ENCODE results near the gene NFKBIB. TPM values are rescaled to one million over a fixed set of nuclear protein-coding genes. Genes with fewer than 3 reads are reported as not detected.
"Not testable (repeated sequence)": the region's sequence is repeated elsewhere in the genome, so short reads cannot be mapped to it uniquely, and the experiment has no call there.

Gene NFKBIB
- polyA plus RNA-seq, 3 donors = 6.7 to 29.4 (median 9.0) TPM

- H3K4me1 ChIP-seq (ENCODE audit: control insufficient read depth in 1 of 2, insufficient read depth in 2 of 2, low read length in 2 of 2) = peaks cover 17 to 23% of the 10 kb centered on the region in 2 donors
- no peak overlapping the region for H3K4me2 ChIP-seq (replicated peaks; ENCODE audit: extremely low read depth, low read length, poor library complexity, severe bottlenecking)
Measured at GRCh38 chr19:38856813-38857212, 43.0 kb upstream of the NFKBIB start.

GRCh38 chr19:38859631-38860204 is 40.1 kb upstream of the NFKBIB start:
- 100% methylated on average over 4 of the region's 21 CpGs for WGBS (ENCODE audit: insufficient coverage)
- H3K27ac Mint-ChIP-seq = peak overlapping the region in 1 of 7 donors; percentile 66
- H3K36me3 ChIP-seq (replicated peaks in 1 of 2; ENCODE audit: control insufficient read depth in 1 of 2, insufficient read depth in 2 of 2, low read length in 2 of 2); H3K27me3 Mint-ChIP-seq (ENCODE audit: low read depth in 3 of 3); H3K36me3 Mint-ChIP-seq; H3K9me3 ChIP-seq (replicated peaks in 1 of 2; ENCODE audit: control insufficient read depth in 1 of 2, insufficient read depth in 1 of 2, low read length in 2 of 2); H3K9ac ChIP-seq (ENCODE audit: insufficient read depth, low read length, poor library complexity, severe bottlenecking); H4K20me1 ChIP-seq (ENCODE audit: insufficient read depth, low read length); H3K9me3 Mint-ChIP-seq; H2AFZ ChIP-seq (ENCODE audit: insufficient read depth, low read depth, low read length, poor library complexity, severe bottlenecking); DNase-seq; H3K4me2 ChIP-seq (replicated peaks; ENCODE audit: extremely low read depth, low read length, poor library complexity, severe bottlenecking); H3K27me3 ChIP-seq (ENCODE audit: control insufficient read depth in 2 of 2, insufficient read depth in 2 of 2, low read length in 2 of 2); H3K4me3 Mint-ChIP-seq; H3K27ac ChIP-seq (ENCODE audit: low read depth in 1 of 2, low read length in 2 of 2); intact Hi-C loops (cut with micrococcal nuclease); H3K79me2 ChIP-seq (ENCODE audit: insufficient read depth, low read length); H3K4me3 ChIP-seq (replicated peaks in 1 of 3; ENCODE audit: low read depth in 2 of 3, low read length in 3 of 3): not testable (repeated sequence)
- peaks cover 22 to 28% of the 10 kb centered on the region in 2 donors for H3K4me1 ChIP-seq (ENCODE audit: control insufficient read depth in 1 of 2, insufficient read depth in 2 of 2, low read length in 2 of 2)
- H3K4me1 Mint-ChIP-seq = peaks cover 29% of the 10 kb centered on the region

More at GRCh38 chr19:38856813-38857212, 43.0 kb upstream of the NFKBIB start:
- intact Hi-C loops (cut with micrococcal nuclease) = no loop called here
- H3K36me3 Mint-ChIP-seq = no peaks in the 10 kb centered on the region
- no peaks in the 10 kb centered on the region for H3K9me3 ChIP-seq (replicated peaks in 1 of 2; ENCODE audit: control insufficient read depth in 1 of 2, insufficient read depth in 1 of 2, low read length in 2 of 2)
- no CpG with 5 or more reads among the region's 3 CpGs for WGBS (ENCODE audit: insufficient coverage)
- H3K4me3 Mint-ChIP-seq = peak overlapping the region in 1 of 2 donors; percentile 76
- DNase-seq = no peak
- no peaks in the 10 kb centered on the region for H3K79me2 ChIP-seq (ENCODE audit: insufficient read depth, low read length)
- no peak overlapping the region for H3K27ac ChIP-seq (ENCODE audit: low read depth in 1 of 2, low read length in 2 of 2)
- H3K27me3 Mint-ChIP-seq (ENCODE audit: low read depth in 3 of 3) = peaks cover 0 to 10% (median 4%) of the 10 kb centered on the region in 3 donors
- H3K36me3 ChIP-seq (replicated peaks in 1 of 2; ENCODE audit: control insufficient read depth in 1 of 2, insufficient read depth in 2 of 2, low read length in 2 of 2) = no peaks in the 10 kb centered on the region
- TF ChIP-seq, protein P1, sequence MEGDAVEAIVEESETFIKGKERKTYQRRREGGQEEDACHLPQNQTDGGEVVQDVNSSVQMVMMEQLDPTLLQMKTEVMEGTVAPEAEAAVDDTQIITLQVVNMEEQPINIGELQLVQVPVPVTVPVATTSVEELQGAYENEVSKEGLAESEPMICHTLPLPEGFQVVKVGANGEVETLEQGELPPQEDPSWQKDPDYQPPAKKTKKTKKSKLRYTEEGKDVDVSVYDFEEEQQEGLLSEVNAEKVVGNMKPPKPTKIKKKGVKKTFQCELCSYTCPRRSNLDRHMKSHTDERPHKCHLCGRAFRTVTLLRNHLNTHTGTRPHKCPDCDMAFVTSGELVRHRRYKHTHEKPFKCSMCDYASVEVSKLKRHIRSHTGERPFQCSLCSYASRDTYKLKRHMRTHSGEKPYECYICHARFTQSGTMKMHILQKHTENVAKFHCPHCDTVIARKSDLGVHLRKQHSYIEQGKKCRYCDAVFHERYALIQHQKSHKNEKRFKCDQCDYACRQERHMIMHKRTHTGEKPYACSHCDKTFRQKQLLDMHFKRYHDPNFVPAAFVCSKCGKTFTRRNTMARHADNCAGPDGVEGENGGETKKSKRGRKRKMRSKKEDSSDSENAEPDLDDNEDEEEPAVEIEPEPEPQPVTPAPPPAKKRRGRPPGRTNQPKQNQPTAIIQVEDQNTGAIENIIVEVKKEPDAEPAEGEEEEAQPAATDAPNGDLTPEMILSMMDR (IDR thresholded peaks at IDR 0.05) = no peak
- H3K9ac ChIP-seq (ENCODE audit: insufficient read depth, low read length, poor library complexity, severe bottlenecking) = no peak overlapping the region
- H2AFZ ChIP-seq (ENCODE audit: insufficient read depth, low read depth, low read length, poor library complexity, severe bottlenecking) = no peak overlapping the region
- H3K4me1 Mint-ChIP-seq = peaks cover 20% of the 10 kb centered on the region
- H4K20me1 ChIP-seq (ENCODE audit: insufficient read depth, low read length) = no peaks in the 10 kb centered on the region
- H3K27me3 ChIP-seq (ENCODE audit: control insufficient read depth in 2 of 2, insufficient read depth in 2 of 2, low read length in 2 of 2) = no peaks in the 10 kb centered on the region
- no peak overlapping the region for H3K4me3 ChIP-seq (replicated peaks in 1 of 3; ENCODE audit: low read depth in 2 of 3, low read length in 3 of 3)
- peaks cover 0 to 3% (median 0%) of the 10 kb centered on the region in 7 donors for H3K9me3 Mint-ChIP-seq
- peak overlapping the region in 1 of 7 donors; percentile 57 for H3K27ac Mint-ChIP-seq

Measured in CD14-positive monocyte (primary cell).